Sigmoid colon (tissue), 4 donors: ENCODE results near the gene VIP.

Experiments used
- CTCF ChIP-seq, 4 experiments: fragments of 450-650 bp in 3 of 4; fragments of 200-600 bp in 1 of 4; IDR thresholded peaks; one replicate each; pipeline ENCODE4 v1.5.1; 2016 to 2019; ENCODE audit warnings: antibody characterized with exemption in 4 of 4, mild to moderate bottlenecking in 3 of 4, moderate library complexity in 2 of 4
- EP300 ChIP-seq, 4 donors: sonication (generic); formaldehyde crosslinking; IDR thresholded peaks; one replicate each; pipeline ENCODE4 v1.6.1; 2017; ENCODE audit warnings: antibody characterized with exemption in 4 of 4
- POLR2A ChIP-seq, 2 donors: fragments of 450-650 bp; IDR thresholded peaks; one replicate each; pipeline ENCODE4 v1.6.1; 2016; ENCODE audit warnings: antibody characterized with exemption in 2 of 2, mild to moderate bottlenecking in 2 of 2, moderate library complexity in 2 of 2
- POLR2AphosphoS5 ChIP-seq, 4 donors: sonication (generic); formaldehyde crosslinking; IDR thresholded peaks; one replicate each; pipeline ENCODE4 v1.6.1; 2017; ENCODE audit warnings: antibody characterized with exemption in 4 of 4

- no peak for TF ChIP-seq CTCF (IDR thresholded peaks at IDR 0.05)
- no peak for TF ChIP-seq POLR2AphosphoS5 (IDR thresholded peaks at IDR 0.05)
- TF ChIP-seq POLR2A (IDR thresholded peaks at IDR 0.05), result no peak
- no peak for TF ChIP-seq EP300 (IDR thresholded peaks at IDR 0.05)
These were observed at the start of gene VIP for GRCh38 chr6:152750694-152751093.
